HEK293T (cell line): ENCODE results near the gene TTLL3.

Experiments
- BHLHE40 ChIP-seq: fragments of 450-650 bp; IDR thresholded peaks from 2 replicates; pipeline ENCODE4 v1.6.1; 2016; ENCODE audit warnings: mild to moderate bottlenecking, moderate library complexity, borderline replicate concordance
- FOXK2 ChIP-seq: fragments of 450-650 bp; IDR thresholded peaks from 2 replicates; pipeline ENCODE4 v1.6.1; 2016; ENCODE audit warnings: mild to moderate bottlenecking

GRCh38 chr3:9769012-9769411 lies 41.0 kb upstream of the TTLL3 start:
- TF ChIP-seq FOXK2: no peak
- no peak for TF ChIP-seq BHLHE40
